Activated CD8-positive, alpha-beta memory T cell treated with anti-CD3 and anti-CD28 coated beads, Interleukin-2, amount 10 ng/mL, durations not matched to agents 7 days and 5 days (primary cell): ENCODE measurements around the gene NR5A2. TPM values are rescaled to one million over a fixed set of nuclear protein-coding genes. Genes with fewer than 3 reads are reported as not detected.

Experiments
- ATAC-seq: fragments of 150-1000 bp; cut with Tn5 transposase; one replicate; pipeline ENCODE4 v1.10.0; 2021; ENCODE audit warnings: moderate library complexity
- CTCF ChIA-PET: fragments of 350-600 bp; sonication (Branson Sonifier 250); formaldehyde crosslinking; loops from one replicate; lab custom pipeline; 2021; ENCODE audit warnings: antibody characterized with exemption; lab: Charles Lee
- DNase-seq: peaks from one replicate; pipeline ENCODE4 v3.0.0-alpha.2; 2020
- H3K27ac Mint-ChIP-seq: one replicate; pipeline ENCODE4 v1.8.0; 2021; ENCODE audit warnings: mild to moderate bottlenecking, mixed read lengths
- H3K27me3 Mint-ChIP-seq: one replicate; pipeline ENCODE4 v1.8.0; 2021; ENCODE audit warnings: mixed read lengths
- H3K36me3 Mint-ChIP-seq: one replicate; pipeline ENCODE4 v1.8.0; 2021; ENCODE audit warnings: mild to moderate bottlenecking, mixed read lengths
- H3K4me1 Mint-ChIP-seq: one replicate; pipeline ENCODE4 v1.8.0; 2021; ENCODE audit warnings: mixed read lengths
- H3K4me3 Mint-ChIP-seq: one replicate; pipeline ENCODE4 v1.8.0; 2021; ENCODE audit warnings: mild to moderate bottlenecking, moderate library complexity, mixed read lengths
- H3K9me3 Mint-ChIP-seq: one replicate; pipeline ENCODE4 v1.8.0; 2022; ENCODE audit warnings: low read depth, mixed read lengths
- total RNA-seq, 2 experiments: library from RNA; stranded (reverse); gene quantifications; one replicate each; pipeline ENCODE4 v1.2.3, GENCODE V29; 2021

Gene NR5A2
- total RNA-seq, 2 experiments from 2014 or later, result 0.59 TPM; not detected in 1

DNA sequence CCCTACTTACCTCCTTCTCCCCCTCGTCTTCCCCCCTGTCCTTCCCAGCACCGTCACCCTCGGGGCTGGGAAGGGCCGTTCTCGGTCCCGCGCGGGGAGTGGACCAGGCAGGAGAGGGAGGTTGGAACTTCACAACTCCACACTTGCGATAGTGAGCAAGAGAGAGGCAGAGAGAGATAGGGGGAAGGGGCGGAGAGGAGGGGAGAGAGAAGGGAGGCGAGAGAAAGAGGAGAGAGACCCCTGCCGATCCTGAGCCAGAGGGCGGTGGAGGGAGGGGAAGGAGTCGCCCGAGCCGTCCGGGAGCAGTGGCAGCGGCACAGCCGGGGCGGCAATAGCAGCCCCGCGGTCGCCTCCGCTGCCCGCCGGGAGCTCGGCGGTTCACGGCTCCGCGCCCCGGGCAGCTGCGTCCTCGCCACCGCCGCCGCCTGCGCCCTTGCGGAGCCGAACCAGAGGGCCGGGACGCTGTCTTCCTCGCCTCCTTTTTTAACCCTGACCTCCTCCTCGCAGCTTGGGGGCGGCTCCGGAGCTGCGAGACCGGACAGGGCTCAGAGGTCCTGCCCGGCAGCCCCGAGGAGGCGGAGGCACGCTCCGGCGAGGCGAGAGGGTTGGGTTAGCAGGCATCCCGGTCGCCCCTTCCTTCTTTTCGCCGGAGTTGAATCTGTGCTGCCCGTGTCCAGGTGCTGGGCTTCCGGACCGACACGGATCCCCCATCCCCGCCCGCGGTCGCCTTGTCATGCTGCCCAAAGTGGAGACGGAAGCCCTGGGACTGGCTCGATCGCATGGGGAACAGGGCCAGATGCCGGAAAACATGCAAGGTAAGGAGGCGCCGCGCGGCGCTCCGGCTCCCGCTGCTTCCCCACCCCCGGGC lies 11.7 kb downstream of the NR5A2 start:
- Mint-ChIP-seq H3K27me3 (peaks cover 44% of the 10 kb centered on the region), H3K4me1 (peaks cover 16% of the 10 kb centered on the region), H3K4me3 (no peak overlapping the region), H3K9me3 (no peaks in the 10 kb centered on the region), H3K36me3 (no peaks in the 10 kb centered on the region), H3K27ac (no peak overlapping the region)
- DNase-seq (no peak), ATAC-seq (peak; percentile 39)
- CTCF ChIA-PET, result interaction anchor here (1.2 kb wide), 1 partner anchor 10 kb away, joined by 3 read pairs; no protein-coding TSS in a partner anchor

DNA sequence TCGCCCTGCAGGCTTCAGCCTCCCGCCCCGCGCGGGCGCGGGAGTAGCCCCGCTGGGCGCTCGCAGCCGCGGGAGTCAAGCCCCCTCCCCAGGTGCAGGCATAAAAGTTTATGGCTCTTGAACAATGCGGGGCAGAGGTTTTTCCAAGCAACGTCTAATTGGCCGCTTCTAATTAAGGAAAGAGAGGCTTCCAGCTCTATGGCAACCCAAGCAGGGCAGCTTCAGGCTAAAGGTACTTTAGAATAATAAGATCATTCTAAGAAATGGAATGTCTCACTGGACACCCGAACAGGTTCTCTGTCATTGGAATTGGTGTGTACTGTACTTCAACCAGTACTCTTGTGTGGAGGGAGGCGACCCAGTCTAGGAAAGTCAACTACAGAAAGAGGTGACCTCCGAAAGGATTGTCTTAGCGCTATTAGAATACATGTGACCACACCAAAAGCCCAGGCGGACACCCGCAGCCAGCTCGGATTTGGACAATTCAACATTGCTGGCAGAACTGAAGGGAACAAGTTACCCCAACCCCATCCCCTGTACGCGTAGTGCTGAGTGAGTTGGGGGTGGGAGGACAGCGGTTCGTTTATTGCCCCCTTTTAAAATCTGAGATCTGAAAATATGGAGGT lies 12.5 kb downstream of the NR5A2 start:
- ATAC-seq, result no peak

DNA sequence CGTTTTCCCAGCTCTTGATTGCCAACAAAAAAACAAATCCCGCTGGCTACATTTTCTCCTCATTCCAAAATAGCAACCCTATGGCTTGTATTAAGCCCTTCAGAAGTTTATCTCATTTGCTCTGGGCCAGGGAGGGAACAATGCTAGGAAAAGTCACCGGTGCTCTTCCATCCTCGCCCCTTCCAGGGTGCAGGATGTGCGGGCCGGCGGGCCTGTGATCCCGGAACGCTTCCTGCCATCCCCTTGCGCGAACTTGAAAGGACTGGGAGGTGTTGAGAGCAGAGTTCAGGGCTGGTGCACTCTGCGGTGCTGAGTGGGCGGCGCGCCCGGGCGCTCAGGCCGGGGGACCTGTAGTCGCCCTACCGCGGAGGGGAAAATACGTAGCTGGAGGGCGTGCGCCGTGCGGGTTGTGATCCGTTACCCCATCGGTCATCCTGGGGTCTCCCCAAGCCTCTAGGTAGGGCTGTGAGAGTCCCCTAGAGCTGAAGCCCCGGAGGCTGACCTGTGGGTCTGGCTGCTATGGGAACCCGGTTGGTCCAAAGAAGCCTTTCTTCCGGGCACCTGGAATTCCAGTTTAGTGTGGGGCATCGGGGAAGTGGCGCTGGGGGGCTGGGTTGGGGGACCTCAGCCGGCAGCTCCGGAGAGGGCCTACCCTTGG lies 13.1 kb downstream of the NR5A2 start:
- no peak overlapping the region for H3K4me3 Mint-ChIP-seq
- CTCF ChIA-PET, result interaction anchor here (1.2 kb wide), 1 partner anchor 12 kb away, joined by 3 read pairs; no protein-coding TSS in a partner anchor
- H3K4me1 Mint-ChIP-seq, result peaks cover 16% of the 10 kb centered on the region
- no peak overlapping the region for H3K27ac Mint-ChIP-seq
- no peaks in the 10 kb centered on the region for H3K9me3 Mint-ChIP-seq
- ATAC-seq (no peak), DNase-seq (no peak)
- H3K36me3 Mint-ChIP-seq, result no peaks in the 10 kb centered on the region
- H3K27me3 Mint-ChIP-seq, result peaks cover 54% of the 10 kb centered on the region

More for the DNA sequence above, 12.5 kb downstream of the NR5A2 start:
- no peak overlapping the region for H3K27ac Mint-ChIP-seq
- no peaks in the 10 kb centered on the region for H3K9me3 Mint-ChIP-seq
- no peaks in the 10 kb centered on the region for H3K36me3 Mint-ChIP-seq
- H3K4me1 Mint-ChIP-seq, result peaks cover 16% of the 10 kb centered on the region
- DNase-seq, result no peak
- peak overlapping the region; percentile 13 for H3K4me3 Mint-ChIP-seq
- CTCF ChIA-PET, result interaction anchor here (1.2 kb wide), 1 partner anchor 11 kb away, joined by 3 read pairs; no protein-coding TSS in a partner anchor
- peaks cover 48% of the 10 kb centered on the region for H3K27me3 Mint-ChIP-seq

DNA sequence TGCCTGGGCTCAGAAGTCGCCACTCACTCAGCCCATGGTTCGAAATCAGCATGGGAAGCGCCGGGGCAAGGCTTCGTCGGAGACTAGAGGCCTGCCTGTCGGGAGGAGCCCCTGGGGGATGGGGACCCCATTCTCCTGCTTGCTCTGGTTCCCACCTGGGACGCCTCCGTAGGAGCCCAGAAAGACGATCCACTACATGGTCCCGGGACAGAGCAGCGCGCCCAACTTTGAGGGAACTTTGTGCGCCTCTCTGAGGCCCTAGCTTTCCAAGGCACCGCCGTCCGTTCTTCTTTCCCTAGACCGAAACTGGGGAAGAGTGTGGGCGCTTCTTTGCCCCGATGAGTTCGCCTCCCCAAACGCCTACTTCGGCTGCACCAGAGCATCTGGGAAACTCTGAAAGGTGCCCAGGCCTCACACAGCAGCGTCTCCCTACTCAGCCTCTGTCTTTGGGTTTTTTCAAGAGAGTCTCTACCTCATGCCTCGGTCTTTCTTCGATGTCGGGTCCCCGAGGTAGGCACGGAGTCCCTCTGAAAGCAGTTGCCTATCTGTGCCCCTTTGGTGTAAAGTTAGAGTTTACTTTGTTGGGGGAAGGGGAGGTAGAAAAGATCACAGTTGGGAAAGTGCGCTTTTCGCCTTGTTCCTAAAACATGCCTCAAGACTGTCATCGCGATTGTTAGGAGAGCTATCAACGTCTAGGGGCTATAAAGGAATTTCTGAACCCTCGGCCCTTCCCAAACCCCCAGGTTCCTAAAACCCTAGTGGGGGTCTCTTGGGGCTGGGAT lies 14.0 kb downstream of the NR5A2 start:
- Mint-ChIP-seq H3K4me3 (no peak overlapping the region), H3K27ac (no peak overlapping the region), H3K9me3 (no peaks in the 10 kb centered on the region), H3K27me3 (peaks cover 62% of the 10 kb centered on the region), H3K4me1 (peaks cover 16% of the 10 kb centered on the region), H3K36me3 (no peaks in the 10 kb centered on the region)
- CTCF ChIA-PET, result no interaction called here
- DNase-seq (no peak), ATAC-seq (no peak)

DNA sequence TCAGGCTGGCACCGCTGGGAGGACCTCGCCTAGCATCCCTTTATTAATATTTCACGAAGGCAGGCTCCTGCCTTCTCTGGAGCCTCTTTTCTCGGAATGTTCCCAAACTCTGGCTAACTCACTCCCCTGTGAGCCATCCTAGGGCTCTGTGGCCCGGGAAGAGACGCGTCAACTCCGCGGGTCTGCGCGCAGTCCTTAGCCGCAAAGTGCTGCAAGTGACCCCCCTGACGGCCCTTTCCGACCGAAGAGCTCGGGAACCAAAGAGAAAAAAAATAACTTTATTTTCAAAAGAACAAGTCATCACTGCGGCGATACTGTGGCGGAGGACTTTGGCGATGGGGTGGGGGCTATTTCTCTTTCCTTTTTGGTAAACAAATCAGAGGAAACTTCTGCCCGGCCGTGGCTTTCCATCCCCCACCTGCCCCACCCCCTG lies 14.6 kb downstream of the NR5A2 start:
- peaks cover 63% of the 10 kb centered on the region for H3K27me3 Mint-ChIP-seq
- H3K36me3 Mint-ChIP-seq, result no peaks in the 10 kb centered on the region
- no peaks in the 10 kb centered on the region for H3K9me3 Mint-ChIP-seq
- CTCF ChIA-PET, result no interaction called here
- ATAC-seq, result no peak
- H3K4me3 Mint-ChIP-seq, result no peak overlapping the region
- H3K4me1 Mint-ChIP-seq, result peaks cover 16% of the 10 kb centered on the region
- H3K27ac Mint-ChIP-seq, result no peak overlapping the region
- DNase-seq, result no peak

DNA sequence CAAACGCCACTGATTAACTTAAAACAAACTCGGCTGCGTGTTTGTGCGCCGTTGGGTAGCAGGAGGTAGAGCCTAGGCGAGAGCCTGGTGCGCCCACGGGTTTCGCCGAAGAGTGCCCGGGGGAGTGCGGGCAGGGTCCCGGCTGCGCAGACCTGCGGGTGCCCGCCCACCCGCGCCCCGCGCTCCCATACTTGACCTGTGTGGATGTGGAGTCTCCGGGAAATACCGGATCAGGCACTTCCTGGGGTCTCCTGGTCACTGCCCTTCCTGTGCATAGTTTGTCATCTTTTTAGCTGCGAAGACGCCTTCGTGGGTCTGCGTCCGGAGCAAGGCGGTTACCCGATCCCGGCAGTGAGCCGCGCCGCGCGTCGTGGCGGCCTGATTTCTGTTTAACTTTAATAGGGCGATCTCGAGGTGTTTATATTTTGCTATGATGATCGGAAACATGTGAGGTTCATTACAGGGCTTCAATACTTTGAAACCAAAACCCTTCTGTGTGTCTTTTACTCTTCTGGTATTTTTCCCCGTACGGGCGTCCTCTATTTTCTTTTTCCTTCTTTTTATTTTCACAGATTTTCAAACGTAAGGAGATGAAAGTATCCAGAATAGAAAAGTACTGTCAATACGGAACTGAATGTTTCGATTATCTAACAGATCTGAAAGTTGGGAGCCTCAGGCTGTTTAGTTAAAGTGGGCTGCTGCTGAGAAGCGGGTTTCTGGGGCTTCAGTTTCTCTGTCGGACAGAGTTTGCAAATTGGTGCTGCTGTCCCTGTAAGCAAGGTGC lies 15.2 kb downstream of the NR5A2 start:
- ATAC-seq (peak; percentile 9), DNase-seq (no peak)
- H3K36me3 Mint-ChIP-seq, result no peaks in the 10 kb centered on the region
- no peaks in the 10 kb centered on the region for H3K9me3 Mint-ChIP-seq
- peaks cover 63% of the 10 kb centered on the region for H3K27me3 Mint-ChIP-seq
- CTCF ChIA-PET, result interaction anchor here (0.5 kb wide), 1 partner anchor 230 kb away, joined by 3 read pairs; no protein-coding TSS in a partner anchor
- H3K4me1 Mint-ChIP-seq, result peaks cover 16% of the 10 kb centered on the region
- peak overlapping the region; percentile 40 for H3K4me3 Mint-ChIP-seq
- H3K27ac Mint-ChIP-seq, result no peak overlapping the region

DNA sequence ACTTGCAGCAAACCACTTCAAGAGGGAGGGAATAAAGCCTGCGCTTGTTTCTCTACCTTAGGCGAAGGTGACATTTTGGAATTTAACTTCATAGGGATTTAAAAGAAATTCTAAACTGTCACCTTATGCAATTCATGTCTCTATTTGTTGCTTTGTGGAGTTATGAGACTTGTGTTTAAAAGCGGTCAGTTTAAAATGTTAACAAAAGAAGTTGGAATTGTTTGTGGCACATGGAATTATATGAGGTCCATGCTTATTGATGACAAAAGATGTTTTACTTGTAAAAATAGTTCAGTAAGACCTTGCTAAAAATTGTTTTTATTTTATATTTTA lies 15.8 kb downstream of the NR5A2 start:
- Mint-ChIP-seq H3K27me3 (peaks cover 67% of the 10 kb centered on the region), H3K4me1 (peaks cover 16% of the 10 kb centered on the region), H3K9me3 (no peaks in the 10 kb centered on the region), H3K27ac (no peak overlapping the region), H3K36me3 (no peaks in the 10 kb centered on the region), H3K4me3 (no peak overlapping the region)
- CTCF ChIA-PET, result interaction anchor here (0.5 kb wide), 1 partner anchor 229 kb away, joined by 3 read pairs; no protein-coding TSS in a partner anchor
- no peak for DNase-seq
- no peak for ATAC-seq

DNA sequence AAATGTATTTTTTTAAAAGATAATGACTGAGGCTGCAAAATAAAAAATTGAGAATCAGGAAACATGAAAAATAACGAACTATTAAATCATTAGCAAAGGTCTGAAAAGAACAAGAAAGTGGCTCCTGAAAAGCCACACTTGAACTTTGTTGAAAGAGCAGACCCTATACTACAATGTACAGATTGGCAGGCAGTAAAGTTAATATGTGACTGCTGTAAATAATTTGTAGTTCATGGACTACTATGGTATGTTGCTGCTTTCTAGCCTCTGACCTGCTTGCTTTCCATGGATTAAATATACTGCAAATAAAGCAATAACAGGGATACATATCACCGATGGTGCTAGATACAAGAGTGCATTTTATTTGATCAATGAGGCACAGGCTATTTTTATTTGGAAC lies 18.6 kb downstream of the NR5A2 start:
- Mint-ChIP-seq H3K36me3 (no peaks in the 10 kb centered on the region), H3K27ac (no peak overlapping the region), H3K27me3 (peaks cover 63% of the 10 kb centered on the region), H3K9me3 (no peaks in the 10 kb centered on the region), H3K4me1 (peaks cover 7% of the 10 kb centered on the region), H3K4me3 (no peak overlapping the region)
- DNase-seq (no peak), ATAC-seq (no peak)
- CTCF ChIA-PET, result no interaction called here

- H3K27ac Mint-ChIP-seq, result no peak overlapping the region
- ATAC-seq (no peak), DNase-seq (no peak)
- no peaks in the 10 kb centered on the region for H3K36me3 Mint-ChIP-seq
- no peak overlapping the region for H3K4me3 Mint-ChIP-seq
- CTCF ChIA-PET, result no interaction called here
- H3K27me3 Mint-ChIP-seq, result peaks cover 53% of the 10 kb centered on the region
- H3K4me1 Mint-ChIP-seq, result no peaks in the 10 kb centered on the region
- no peaks in the 10 kb centered on the region for H3K9me3 Mint-ChIP-seq
Observed at GRCh38 chr1:200048244-200048643, 20.7 kb downstream of the NR5A2 start.

- DNase-seq (no peak), ATAC-seq (no peak)
- Mint-ChIP-seq H3K36me3 (no peaks in the 10 kb centered on the region), H3K27me3 (peaks cover 51% of the 10 kb centered on the region), H3K4me3 (no peak overlapping the region), H3K9me3 (no peaks in the 10 kb centered on the region), H3K27ac (no peak overlapping the region), H3K4me1 (no peaks in the 10 kb centered on the region)
- CTCF ChIA-PET, result no interaction called here
Observed at GRCh38 chr1:200049810-200050209, 22.3 kb downstream of the NR5A2 start.

DNA sequence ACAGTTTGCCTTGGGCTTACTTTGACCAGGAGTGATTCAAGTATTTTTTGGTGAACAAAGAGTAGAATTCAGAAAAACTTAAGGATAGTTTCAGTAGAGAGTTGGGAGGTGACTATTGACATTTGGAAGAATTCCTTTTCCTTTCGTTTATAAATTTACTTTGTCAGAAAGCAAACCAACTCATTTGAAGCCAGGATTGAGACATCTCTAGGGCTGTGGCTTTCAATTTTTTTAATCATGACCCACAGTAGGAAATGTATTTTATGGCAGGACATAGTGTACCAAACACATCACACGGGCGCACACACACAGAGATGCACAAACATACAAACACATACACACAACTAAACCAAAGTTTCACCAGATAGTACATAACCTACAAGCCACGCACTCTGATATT lies 24.1 kb downstream of the NR5A2 start:
- no peak for ATAC-seq

GRCh38 chr1:200053091-200053490 lies 25.6 kb downstream of the NR5A2 start:
- CTCF ChIA-PET, result no interaction called here
- H3K9me3 Mint-ChIP-seq, result no peaks in the 10 kb centered on the region

More for the DNA sequence above, 24.1 kb downstream of the NR5A2 start:
- no peak overlapping the region for H3K27ac Mint-ChIP-seq
- H3K4me3 Mint-ChIP-seq, result no peak overlapping the region
- H3K4me1 Mint-ChIP-seq, result no peaks in the 10 kb centered on the region
- H3K9me3 Mint-ChIP-seq, result no peaks in the 10 kb centered on the region
- H3K36me3 Mint-ChIP-seq, result no peaks in the 10 kb centered on the region
- CTCF ChIA-PET, result no interaction called here
- H3K27me3 Mint-ChIP-seq, result peaks cover 47% of the 10 kb centered on the region
- no peak for DNase-seq

More at GRCh38 chr1:200053091-200053490, 25.6 kb downstream of the NR5A2 start:
- H3K27me3 Mint-ChIP-seq, result peaks cover 51% of the 10 kb centered on the region
- no peak overlapping the region for H3K27ac Mint-ChIP-seq
- no peak overlapping the region for H3K4me3 Mint-ChIP-seq
- ATAC-seq, result no peak
- H3K4me1 Mint-ChIP-seq, result no peaks in the 10 kb centered on the region
- H3K36me3 Mint-ChIP-seq, result no peaks in the 10 kb centered on the region
- DNase-seq, result no peak
